ENCODE measurements around the gene KRT72. TPM values are rescaled to one million over a fixed set of nuclear protein-coding genes. Genes with fewer than 3 reads are reported as not detected.

Gene KRT72
- total RNA-seq, 1 experiment from 2014 or later, result not detected

DNA sequence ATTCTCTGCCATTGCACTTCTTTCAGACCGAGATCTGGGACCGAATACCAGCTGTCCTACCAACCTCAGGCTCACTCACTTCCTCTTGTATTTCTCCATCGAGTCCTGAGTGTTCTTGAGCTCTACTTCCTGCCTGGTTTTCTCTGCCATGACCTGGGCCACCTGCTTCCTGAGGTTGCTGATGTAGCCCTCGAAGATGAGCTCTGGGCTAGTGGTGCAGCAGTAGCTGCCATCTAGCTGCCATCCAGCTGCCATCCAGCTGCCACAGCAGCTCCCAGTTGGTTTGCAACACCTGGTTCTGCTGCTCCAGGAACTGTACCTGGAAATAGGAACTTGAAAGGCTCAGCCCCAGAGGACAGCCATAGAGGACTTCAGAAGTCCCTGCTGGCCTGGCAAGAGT, 32.1 kb upstream of the KRT72 start:
- Mint-ChIP-seq H3K4me3 (ENCODE audit: unreplicated experiment) (no peak overlapping the region), H3K4me1 (ENCODE audit: low read depth, unreplicated experiment) (no peaks in the 10 kb centered on the region), H3K27me3 (ENCODE audit: insufficient read depth, unreplicated experiment) (no peaks in the 10 kb centered on the region), H3K36me3 (ENCODE audit: insufficient read depth, unreplicated experiment) (no peaks in the 10 kb centered on the region), H3K9me3 (ENCODE audit: unreplicated experiment) (no peaks in the 10 kb centered on the region), H3K27ac (ENCODE audit: unreplicated experiment) (no peak overlapping the region)
- Histone ChIP-seq H3K36me3 (ENCODE audit: control insufficient read depth, insufficient read depth, low read length) (no peaks in the 10 kb centered on the region), H3K4me1 (no peaks in the 10 kb centered on the region), H3K4me3 (ENCODE audit: low read depth, low read length) (no peak overlapping the region), H3K9me3 (no peaks in the 10 kb centered on the region), H3K27me3 (replicated peaks; ENCODE audit: control insufficient read depth, insufficient read depth, low read length) (no peaks in the 10 kb centered on the region)
- intact Hi-C loops (cut with micrococcal nuclease; ENCODE audit: unreplicated experiment), result no loop called here
- CTCF ChIA-PET, result no interaction called here
- TF ChIP-seq, protein P1, sequence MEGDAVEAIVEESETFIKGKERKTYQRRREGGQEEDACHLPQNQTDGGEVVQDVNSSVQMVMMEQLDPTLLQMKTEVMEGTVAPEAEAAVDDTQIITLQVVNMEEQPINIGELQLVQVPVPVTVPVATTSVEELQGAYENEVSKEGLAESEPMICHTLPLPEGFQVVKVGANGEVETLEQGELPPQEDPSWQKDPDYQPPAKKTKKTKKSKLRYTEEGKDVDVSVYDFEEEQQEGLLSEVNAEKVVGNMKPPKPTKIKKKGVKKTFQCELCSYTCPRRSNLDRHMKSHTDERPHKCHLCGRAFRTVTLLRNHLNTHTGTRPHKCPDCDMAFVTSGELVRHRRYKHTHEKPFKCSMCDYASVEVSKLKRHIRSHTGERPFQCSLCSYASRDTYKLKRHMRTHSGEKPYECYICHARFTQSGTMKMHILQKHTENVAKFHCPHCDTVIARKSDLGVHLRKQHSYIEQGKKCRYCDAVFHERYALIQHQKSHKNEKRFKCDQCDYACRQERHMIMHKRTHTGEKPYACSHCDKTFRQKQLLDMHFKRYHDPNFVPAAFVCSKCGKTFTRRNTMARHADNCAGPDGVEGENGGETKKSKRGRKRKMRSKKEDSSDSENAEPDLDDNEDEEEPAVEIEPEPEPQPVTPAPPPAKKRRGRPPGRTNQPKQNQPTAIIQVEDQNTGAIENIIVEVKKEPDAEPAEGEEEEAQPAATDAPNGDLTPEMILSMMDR (IDR thresholded peaks at IDR 0.05; ENCODE audit: insufficient read depth in 1 of 2, low read depth in 1 of 2, low read length in 1 of 2, severe bottlenecking in 1 of 2, unreplicated experiment in 1 of 2), result no peak
- no TSS peak for BruUV-seq (replicated peaks)
- DNase-seq, result no peak
- POLR2A ChIA-PET, result no interaction called here

- Histone ChIP-seq H3K36me3 (ENCODE audit: control insufficient read depth, insufficient read depth, low read length) (no peaks in the 10 kb centered on the region), H3K4me3 (ENCODE audit: low read depth, low read length) (no peak overlapping the region), H3K4me1 (no peaks in the 10 kb centered on the region), H3K9me3 (no peaks in the 10 kb centered on the region), H3K27me3 (replicated peaks; ENCODE audit: control insufficient read depth, insufficient read depth, low read length) (no peaks in the 10 kb centered on the region)
- Mint-ChIP-seq H3K4me1 (ENCODE audit: low read depth, unreplicated experiment) (no peaks in the 10 kb centered on the region), H3K4me3 (ENCODE audit: unreplicated experiment) (no peak overlapping the region), H3K27me3 (ENCODE audit: insufficient read depth, unreplicated experiment) (no peaks in the 10 kb centered on the region), H3K27ac (ENCODE audit: unreplicated experiment) (no peak overlapping the region), H3K9me3 (ENCODE audit: unreplicated experiment) (no peaks in the 10 kb centered on the region), H3K36me3 (ENCODE audit: insufficient read depth, unreplicated experiment) (no peaks in the 10 kb centered on the region)
- TF ChIP-seq, protein P1 (IDR thresholded peaks at IDR 0.05; ENCODE audit: insufficient read depth in 1 of 2, low read depth in 1 of 2, low read length in 1 of 2, severe bottlenecking in 1 of 2, unreplicated experiment in 1 of 2), result no peak
- CTCF ChIA-PET, result no interaction called here
- BruUV-seq (replicated peaks), result no TSS peak
- DNase-seq, result no peak
- POLR2A ChIA-PET, result no interaction called here
- intact Hi-C loops (cut with micrococcal nuclease; ENCODE audit: unreplicated experiment), result no loop called here
Measured at GRCh38 chr12:52632656-52633055, 31.4 kb upstream of the KRT72 start.

- CTCF ChIA-PET, result no interaction called here
- Histone ChIP-seq H3K4me3 (ENCODE audit: low read depth, low read length) (no peak overlapping the region), H3K4me1 (no peaks in the 10 kb centered on the region), H3K36me3 (ENCODE audit: control insufficient read depth, insufficient read depth, low read length) (no peaks in the 10 kb centered on the region), H3K27me3 (replicated peaks; ENCODE audit: control insufficient read depth, insufficient read depth, low read length) (no peaks in the 10 kb centered on the region), H3K9me3 (no peaks in the 10 kb centered on the region)
- Mint-ChIP-seq H3K27me3 (ENCODE audit: insufficient read depth, unreplicated experiment) (no peaks in the 10 kb centered on the region), H3K9me3 (ENCODE audit: unreplicated experiment) (no peaks in the 10 kb centered on the region), H3K4me3 (ENCODE audit: unreplicated experiment) (no peak overlapping the region), H3K36me3 (ENCODE audit: insufficient read depth, unreplicated experiment) (no peaks in the 10 kb centered on the region), H3K27ac (ENCODE audit: unreplicated experiment) (no peak overlapping the region), H3K4me1 (ENCODE audit: low read depth, unreplicated experiment) (no peaks in the 10 kb centered on the region)
- TF ChIP-seq, protein P1 (IDR thresholded peaks at IDR 0.05; ENCODE audit: insufficient read depth in 1 of 2, low read depth in 1 of 2, low read length in 1 of 2, severe bottlenecking in 1 of 2, unreplicated experiment in 1 of 2), result no peak
- BruUV-seq (replicated peaks), result no TSS peak
- POLR2A ChIA-PET, result no interaction called here
- no peak for DNase-seq
- intact Hi-C loops (cut with micrococcal nuclease; ENCODE audit: unreplicated experiment), result no loop called here
Measured at GRCh38 chr12:52631676-52632459, 30.6 kb upstream of the KRT72 start.

All from Caco-2 (cell line).